Calu3 (cell line): ENCODE data around the gene ATPAF1. TPM values are rescaled to one million over a fixed set of nuclear protein-coding genes. Genes with fewer than 3 reads are reported as not detected.

Source experiments
- BruUV-seq: library from RNA; stranded (reverse); fragments of 400-500 nt; replicated peaks from 2 replicates; lab custom pipeline; 2021; lab: Mats Ljungman, UMichigan
- CTCF ChIA-PET: fragments of 300-600 bp; sonication (Branson Sonifier 250); formaldehyde crosslinking; loops from one replicate; lab custom pipeline; 2022; ENCODE audit warnings: antibody characterized with exemption; lab: Charles Lee
- DNase-seq: peaks from one replicate; pipeline ENCODE4 v3.0.0; 2022
- H3K27ac Mint-ChIP-seq: one replicate; pipeline ENCODE4 v1.8.0; 2022; ENCODE audit warnings: mixed read lengths; ENCODE audit not compliant: unreplicated experiment
- H3K27me3 Mint-ChIP-seq: one replicate; pipeline ENCODE4 v1.8.0; 2022; ENCODE audit warnings: mixed read lengths; ENCODE audit not compliant: unreplicated experiment
- H3K36me3 Mint-ChIP-seq: one replicate; pipeline ENCODE4 v1.8.0; 2022; ENCODE audit warnings: mild to moderate bottlenecking, moderate library complexity, mixed read lengths; ENCODE audit not compliant: insufficient read depth, unreplicated experiment
- H3K4me1 Mint-ChIP-seq: one replicate; pipeline ENCODE4 v1.8.0; 2022; ENCODE audit warnings: mild to moderate bottlenecking, low read depth, mixed read lengths; ENCODE audit not compliant: unreplicated experiment
- H3K4me3 Mint-ChIP-seq: one replicate; pipeline ENCODE4 v1.8.0; 2022; ENCODE audit warnings: mild to moderate bottlenecking, low read depth, moderate library complexity, mixed read lengths; ENCODE audit not compliant: unreplicated experiment
- H3K9me3 Mint-ChIP-seq: one replicate; pipeline ENCODE4 v1.8.0; 2022; ENCODE audit warnings: low read depth, mixed read lengths; ENCODE audit not compliant: unreplicated experiment
- CTCF ChIP-seq: fragments of 200-600 bp; IDR thresholded peaks from one replicate; pipeline ENCODE4 v1.8.0; 2022; ENCODE audit warnings: antibody characterized with exemption; ENCODE audit not compliant: unreplicated experiment
- intact Hi-C: fragments of 100-400 bp; cut with micrococcal nuclease; formaldehyde crosslinking; loops from one replicate; pipeline ENCODE4 v1.10.0; 2022; ENCODE audit not compliant: unreplicated experiment
- total RNA-seq: library from RNA; stranded (reverse); gene quantifications from 2 replicates; pipeline ENCODE4 v1.2.3, GENCODE V29; 2022

Gene ATPAF1
- total RNA-seq, 1 experiment from 2014 or later: 34.5 TPM

GRCh38 chr1:46612937-46613660, 55.1 kb downstream of the ATPAF1 start:
- H3K9me3 Mint-ChIP-seq: no peaks in the 10 kb centered on the region
- no TSS peak for BruUV-seq
- no peak overlapping the region for H3K4me3 Mint-ChIP-seq
- CTCF ChIA-PET: interaction anchor here (1.7 kb wide), 1 partner anchor 9 kb away, joined by 10 read pairs; the partner anchor contains the start of gene MKNK1
- H3K4me1 Mint-ChIP-seq: peaks cover 15% of the 10 kb centered on the region
- H3K27ac Mint-ChIP-seq: no peak overlapping the region
- H3K27me3 Mint-ChIP-seq: peaks cover 3% of the 10 kb centered on the region
- intact Hi-C loops: no loop called here
- TF ChIP-seq CTCF: no peak
- no peak for DNase-seq
- peaks cover 14% of the 10 kb centered on the region for H3K36me3 Mint-ChIP-seq

DNA sequence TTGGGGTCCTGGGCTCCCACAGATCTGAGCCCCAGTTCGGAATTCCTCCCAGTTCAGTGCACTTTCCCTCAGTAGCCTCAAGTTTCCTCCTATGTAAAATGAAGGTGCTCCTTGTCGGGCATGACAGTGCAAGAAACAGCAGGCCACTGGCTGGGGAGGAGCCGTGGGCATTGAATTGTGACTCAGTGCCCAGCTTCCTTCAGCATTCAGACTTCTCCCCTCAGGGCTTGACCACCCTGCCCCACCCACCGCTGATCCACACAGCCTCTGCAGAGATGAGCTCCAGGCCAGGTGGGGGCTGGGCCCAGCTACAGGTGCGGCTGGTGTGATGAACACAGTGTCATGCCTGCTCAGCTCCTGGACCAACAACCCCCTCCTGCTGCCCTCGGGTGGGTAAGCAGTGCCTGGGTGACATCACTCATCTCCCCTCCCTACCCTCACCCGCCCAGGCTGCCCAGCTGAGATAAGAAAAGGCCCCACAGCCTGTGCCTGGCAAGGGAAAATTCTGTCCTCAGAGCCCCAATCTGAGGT, 56.4 kb downstream of the ATPAF1 start:
- intact Hi-C loops: no loop called here
- Mint-ChIP-seq H3K9me3 (no peaks in the 10 kb centered on the region), H3K4me3 (no peak overlapping the region), H3K27ac (peak overlapping the region; percentile 66), H3K4me1 (peaks cover 15% of the 10 kb centered on the region), H3K36me3 (peaks cover 9% of the 10 kb centered on the region), H3K27me3 (no peaks in the 10 kb centered on the region)
- BruUV-seq: no TSS peak
- CTCF ChIA-PET: interaction anchor here (0.9 kb wide), 1 partner anchor 113 kb away, joined by 3 read pairs; no protein-coding TSS in a partner anchor
- TF ChIP-seq CTCF: no peak
- peak; percentile 48 for DNase-seq

DNA sequence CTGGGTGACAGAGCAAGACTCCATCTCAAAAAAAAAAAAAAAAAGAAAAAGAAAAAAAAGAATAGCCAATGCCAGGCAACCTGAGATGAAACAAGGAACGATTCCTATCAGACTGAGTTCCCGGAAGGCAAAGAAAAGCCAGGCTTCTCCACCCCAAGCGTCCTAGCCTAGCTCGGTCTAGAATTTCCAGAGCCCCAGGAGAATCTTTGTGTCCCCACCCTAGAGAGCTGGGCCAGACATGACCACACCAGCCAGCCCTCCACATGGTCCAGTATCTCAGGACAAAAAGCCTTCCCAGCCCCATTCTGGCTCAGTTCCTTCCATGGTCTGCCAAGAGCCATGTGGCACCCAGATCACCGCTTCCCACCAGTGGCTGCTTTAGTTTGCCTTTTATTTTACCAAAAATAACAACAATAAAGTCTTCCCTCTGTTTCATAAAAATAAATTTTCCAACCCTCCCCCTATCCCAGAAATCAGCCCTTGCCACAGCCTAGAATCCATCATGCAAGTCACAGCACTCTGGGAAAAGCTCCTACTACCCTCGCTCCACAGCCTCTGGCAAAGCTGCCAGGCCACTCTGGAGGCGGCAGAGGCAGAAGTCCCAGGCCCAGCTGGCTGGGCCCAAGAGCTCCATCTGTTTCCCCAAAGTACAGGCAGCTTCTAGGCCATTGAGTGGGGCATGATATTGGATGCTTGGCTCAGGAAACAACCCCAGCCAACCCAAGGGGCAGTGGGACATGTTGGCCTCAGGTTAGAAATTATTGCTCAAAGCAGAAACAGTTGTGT, 60.6 kb downstream of the ATPAF1 start:
- CTCF ChIA-PET: no interaction called here
- Mint-ChIP-seq H3K36me3 (peaks cover 18% of the 10 kb centered on the region), H3K27ac (no peak overlapping the region), H3K9me3 (no peaks in the 10 kb centered on the region), H3K27me3 (no peaks in the 10 kb centered on the region), H3K4me3 (no peak overlapping the region), H3K4me1 (no peaks in the 10 kb centered on the region)
- TF ChIP-seq CTCF: no peak
- no peak for DNase-seq
- no TSS peak for BruUV-seq
- intact Hi-C loops: no loop called here

- H3K36me3 Mint-ChIP-seq: peaks cover 26% of the 10 kb centered on the region
- TF ChIP-seq CTCF: no peak
- no TSS peak for BruUV-seq
- H3K27me3 Mint-ChIP-seq: no peaks in the 10 kb centered on the region
- H3K27ac Mint-ChIP-seq: no peak overlapping the region
- intact Hi-C loops: no loop called here
- DNase-seq: no peak
- no peak overlapping the region for H3K4me3 Mint-ChIP-seq
- no peaks in the 10 kb centered on the region for H3K9me3 Mint-ChIP-seq
- H3K4me1 Mint-ChIP-seq: peaks cover 8% of the 10 kb centered on the region
- CTCF ChIA-PET: no interaction called here
Measured at GRCh38 chr1:46606255-46606965, 61.8 kb downstream of the ATPAF1 start.
